Gastrocnemius medialis (tissue), 4 donors: ENCODE data around the gene SIK2. TPM values are rescaled to one million over a fixed set of nuclear protein-coding genes. Genes with fewer than 3 reads are reported as not detected.

ENCODE experiments used
- ATAC-seq, 2 donors: fragments of 150-250 bp; one replicate each; pipeline ENCODE4 v1.9.1; 2016
- DNase-seq, 2 donors: peaks; one replicate each; pipeline ENCODE4 v3.0.0-alpha.2; 2019
- H3K27ac ChIP-seq, 4 donors: fragments of 200-600 bp; sonication (generic); 1 replicate in 1 of 4; 2 replicates in 3 of 4; pipeline ENCODE4 v1.5.1; 2016 to 2018; ENCODE audit warnings: mild to moderate bottlenecking in 2 of 4, moderate library complexity in 1 of 4
- H3K27me3 ChIP-seq, 3 donors: fragments of 200-600 bp; sonication (generic) in 2 of 3; 1 replicate in 1 of 3; 2 replicates in 2 of 3; pipeline versions ENCODE4 v1.5.1 to v1.6.0; 2016 to 2019; ENCODE audit warnings: mild to moderate bottlenecking in 1 of 3, moderate library complexity in 1 of 3
- H3K36me3 ChIP-seq, 2 donors: fragments of 200-600 bp; sonication (generic) in 1 of 2; one replicate each; pipeline ENCODE4 v1.5.1; 2017 to 2018
- H3K4me1 ChIP-seq, 2 donors: fragments of 200-600 bp; sonication (generic) in 1 of 2; one replicate each; pipeline ENCODE4 v1.5.1; 2016 to 2017; ENCODE audit warnings: mild to moderate bottlenecking in 2 of 2
- H3K4me3 ChIP-seq, 4 donors: fragments of 200-600 bp; sonication (generic) in 3 of 4; 1 replicate in 1 of 4; 2 replicates in 3 of 4; pipeline ENCODE4 v1.5.1; 2016 to 2019; ENCODE audit warnings: mild to moderate bottlenecking in 2 of 4
- H3K9me3 ChIP-seq, 3 donors: fragments of 200-600 bp; sonication (generic) in 2 of 3; 1 replicate in 1 of 3; 2 replicates in 2 of 3; pipeline ENCODE4 v1.5.1; 2016 to 2019
- POLR2A ChIP-seq, 2 donors: fragments of 450-650 bp; IDR thresholded peaks; one replicate each; pipeline ENCODE4 v1.6.1; 2017; ENCODE audit warnings: antibody characterized with exemption in 2 of 2, mild to moderate bottlenecking in 2 of 2, moderate library complexity in 2 of 2
- in situ Hi-C, 4 donors: fragments of 200-750 bp; cut with MboI; loops; one replicate each; pipeline versions ENCODE4 v1.15.0 to v1.8.0; 2017; ENCODE audit warnings: low sequenced_read_pairs in 4 of 4
- intact Hi-C: fragments of 100-400 bp; cut with DNase I; formaldehyde crosslinking; loops from one replicate; pipeline ENCODE4 v1.15.1; 2023; ENCODE audit warnings: low total_unique reads
- total RNA-seq, 4 donors: library from RNA; depleted of rRNA; stranded (reverse); fragments of >200 nt; gene quantifications; one replicate each; pipeline versions ENCODE4 v1.1.0 to v1.2.3, GENCODE V29; 2016
- TF ChIP-seq, protein P1 (sequence below), 5 experiments: fragments of 450-650 bp in 3 of 5; fragments of 200-600 bp in 2 of 5; sonication (generic) in 2 of 5; IDR thresholded peaks in 4 of 5; conservative IDR thresholded peaks in 1 of 5; 1 replicate in 4 of 5; 2 replicates in 1 of 5; pipeline ENCODE4 v1.5.1; 2016 to 2019; ENCODE audit warnings: antibody characterized with exemption in 5 of 5, mild to moderate bottlenecking in 3 of 5, moderate library complexity in 3 of 5

SIK2 gene
- total RNA-seq, 4 donors from 2014 or later = 16.5 to 98.7 (median 43.8) TPM

DNA sequence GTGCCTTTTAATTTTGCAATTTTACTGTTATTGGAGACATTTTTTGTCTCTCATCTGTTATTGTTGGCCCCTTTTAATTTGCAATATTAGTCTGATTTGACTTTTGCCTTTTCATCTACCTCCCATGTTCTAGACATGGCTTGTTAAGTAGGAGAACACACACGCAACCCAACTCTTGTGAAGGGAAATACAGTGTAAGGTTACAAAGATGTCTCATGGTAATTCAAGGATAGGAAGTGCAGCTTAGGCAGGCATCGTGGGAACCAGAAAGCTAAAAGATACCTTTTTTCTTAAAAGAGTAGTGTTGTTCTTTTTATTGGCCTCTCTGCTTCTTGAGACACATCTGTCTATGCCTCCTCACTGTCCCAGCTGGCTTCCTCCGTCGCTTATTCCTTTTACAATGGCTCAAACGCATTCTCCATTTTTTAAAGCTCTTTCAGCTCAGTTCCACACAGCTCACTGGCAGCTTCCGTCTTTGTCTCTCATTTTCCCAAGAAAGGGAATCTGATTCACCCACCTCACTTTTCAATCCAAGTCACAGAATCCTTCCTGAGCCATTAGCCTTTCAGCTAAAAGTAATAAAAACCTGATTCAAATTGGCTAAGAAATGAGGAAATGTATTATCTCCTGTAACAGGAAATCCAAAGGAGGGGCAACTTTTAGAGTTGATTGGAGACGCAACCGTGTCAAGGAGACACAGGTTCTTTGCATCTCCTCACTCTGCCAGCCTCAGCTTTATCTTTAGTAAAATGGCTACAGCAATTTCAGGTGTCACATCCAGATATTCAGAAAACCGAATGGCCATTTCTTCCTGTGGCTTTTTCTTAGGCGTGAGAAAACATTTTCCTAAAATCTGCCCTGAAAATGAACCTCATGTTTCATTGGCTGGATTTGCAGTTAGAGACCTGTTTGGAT is 57.2 kb downstream of the SIK2 start:
- ATAC-seq (peak in 1 of 2 donors; percentile 62), DNase-seq (no peak)
- Histone ChIP-seq H3K9me3 (no peaks in the 10 kb centered on the region), H3K27me3 (no peaks in the 10 kb centered on the region), H3K27ac (no peak overlapping the region), H3K4me1 (peaks cover 5 to 24% of the 10 kb centered on the region in 2 donors), H3K36me3 (no peaks in the 10 kb centered on the region), H3K4me3 (no peak overlapping the region)
- intact Hi-C loops (no loop called here), in situ Hi-C loops (no loop called here)
- no peak for TF ChIP-seq POLR2A (IDR thresholded peaks at IDR 0.05)
- TF ChIP-seq, protein P1, sequence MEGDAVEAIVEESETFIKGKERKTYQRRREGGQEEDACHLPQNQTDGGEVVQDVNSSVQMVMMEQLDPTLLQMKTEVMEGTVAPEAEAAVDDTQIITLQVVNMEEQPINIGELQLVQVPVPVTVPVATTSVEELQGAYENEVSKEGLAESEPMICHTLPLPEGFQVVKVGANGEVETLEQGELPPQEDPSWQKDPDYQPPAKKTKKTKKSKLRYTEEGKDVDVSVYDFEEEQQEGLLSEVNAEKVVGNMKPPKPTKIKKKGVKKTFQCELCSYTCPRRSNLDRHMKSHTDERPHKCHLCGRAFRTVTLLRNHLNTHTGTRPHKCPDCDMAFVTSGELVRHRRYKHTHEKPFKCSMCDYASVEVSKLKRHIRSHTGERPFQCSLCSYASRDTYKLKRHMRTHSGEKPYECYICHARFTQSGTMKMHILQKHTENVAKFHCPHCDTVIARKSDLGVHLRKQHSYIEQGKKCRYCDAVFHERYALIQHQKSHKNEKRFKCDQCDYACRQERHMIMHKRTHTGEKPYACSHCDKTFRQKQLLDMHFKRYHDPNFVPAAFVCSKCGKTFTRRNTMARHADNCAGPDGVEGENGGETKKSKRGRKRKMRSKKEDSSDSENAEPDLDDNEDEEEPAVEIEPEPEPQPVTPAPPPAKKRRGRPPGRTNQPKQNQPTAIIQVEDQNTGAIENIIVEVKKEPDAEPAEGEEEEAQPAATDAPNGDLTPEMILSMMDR (IDR thresholded peaks at IDR 0.05 in 4 of 5, conservative IDR thresholded peaks at IDR 0.05 in 1 of 5) = no peak

DNA sequence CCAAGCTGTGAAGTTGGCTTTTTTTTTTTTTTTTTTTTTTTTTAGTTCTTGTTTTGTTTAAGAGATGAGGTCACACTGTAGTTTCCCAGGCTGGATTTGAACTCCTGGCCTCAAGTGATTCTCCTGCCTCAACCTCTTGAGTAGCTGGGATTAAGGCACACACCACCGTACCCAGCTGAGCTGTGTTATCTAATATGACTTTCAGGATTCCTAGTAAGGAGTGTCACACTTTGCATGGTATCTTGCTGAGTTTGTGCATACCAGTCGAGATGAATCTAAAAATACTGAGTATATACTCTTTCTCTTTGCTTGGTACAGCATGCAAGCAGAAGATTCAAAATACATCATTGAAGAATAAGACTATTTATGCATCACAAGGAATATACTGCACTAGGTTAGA is 58.6 kb downstream of the SIK2 start:
- ATAC-seq (no peak), DNase-seq (no peak)
- Histone ChIP-seq H3K27me3 (no peaks in the 10 kb centered on the region), H3K4me3 (no peak overlapping the region), H3K4me1 (peaks cover 5 to 24% of the 10 kb centered on the region in 2 donors), H3K9me3 (no peaks in the 10 kb centered on the region), H3K36me3 (no peaks in the 10 kb centered on the region), H3K27ac (no peak overlapping the region)
- TF ChIP-seq, protein P1 (IDR thresholded peaks at IDR 0.05 in 4 of 5, conservative IDR thresholded peaks at IDR 0.05 in 1 of 5) = no peak
- no peak for TF ChIP-seq POLR2A (IDR thresholded peaks at IDR 0.05)
- intact Hi-C loops (no loop called here), in situ Hi-C loops (no loop called here)

DNA sequence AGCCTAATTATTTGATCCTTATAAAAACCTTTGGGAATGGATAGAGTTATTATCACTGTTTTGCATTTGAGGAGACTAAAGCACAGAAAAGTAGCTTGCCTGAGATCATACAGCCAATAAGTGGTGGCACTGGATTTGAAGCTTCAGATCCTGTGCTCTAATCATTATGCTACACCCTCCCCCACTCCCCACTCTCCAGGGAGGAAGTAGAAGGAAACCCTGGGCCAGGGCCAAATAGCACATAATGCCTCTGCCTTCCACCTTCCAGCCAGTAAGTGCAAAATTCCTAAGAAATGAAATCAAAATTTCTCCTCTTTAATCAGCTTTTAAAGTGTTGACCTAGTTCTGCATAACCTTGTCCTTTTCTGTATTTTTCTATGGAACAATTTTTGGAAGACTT is 61.6 kb downstream of the SIK2 start:
- peaks cover under 1 to 21% of the 10 kb centered on the region in 2 donors for H3K4me1 ChIP-seq
- no peak overlapping the region for H3K4me3 ChIP-seq
- H3K27me3 ChIP-seq = no peaks in the 10 kb centered on the region
- no peaks in the 10 kb centered on the region for H3K9me3 ChIP-seq
- H3K27ac ChIP-seq = no peak overlapping the region
- TF ChIP-seq, protein P1 (IDR thresholded peaks at IDR 0.05 in 4 of 5, conservative IDR thresholded peaks at IDR 0.05 in 1 of 5) = no peak
- no peak for TF ChIP-seq POLR2A (IDR thresholded peaks at IDR 0.05)
- intact Hi-C loops = no loop called here
- in situ Hi-C loops = no loop called here
- ATAC-seq (peak in 1 of 2 donors; percentile 32), DNase-seq (peak in 1 of 2 donors; percentile 23)
- no peaks in the 10 kb centered on the region for H3K36me3 ChIP-seq

DNA sequence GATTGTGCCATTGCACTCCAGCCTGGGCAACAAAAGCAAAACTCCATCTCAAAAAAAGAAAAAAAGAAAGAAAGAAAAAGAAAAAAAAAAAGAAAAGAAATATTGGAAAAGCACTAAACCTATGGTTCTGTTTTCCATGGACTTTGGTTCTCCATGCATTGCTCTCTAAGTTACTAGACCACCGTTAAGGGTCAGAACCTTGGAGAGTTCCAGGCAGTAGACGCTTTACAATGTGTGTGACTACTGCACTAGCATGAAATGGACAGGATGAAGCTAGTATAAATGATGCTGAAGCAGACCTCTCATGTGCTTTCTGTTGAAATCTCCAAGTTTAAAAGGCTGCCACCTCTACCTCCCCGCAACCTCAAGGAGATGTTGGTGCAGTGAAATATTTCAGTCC is 63.5 kb downstream of the SIK2 start:
- H3K9me3 ChIP-seq = no peaks in the 10 kb centered on the region
- H3K4me3 ChIP-seq = no peak overlapping the region
- in situ Hi-C loops = no loop called here
- H3K27me3 ChIP-seq = no peaks in the 10 kb centered on the region
- TF ChIP-seq, protein P1 (IDR thresholded peaks at IDR 0.05 in 4 of 5, conservative IDR thresholded peaks at IDR 0.05 in 1 of 5) = no peak
- no peak for TF ChIP-seq POLR2A (IDR thresholded peaks at IDR 0.05)
- DNase-seq (no peak), ATAC-seq (peak in 1 of 2 donors; percentile 62)
- H3K36me3 ChIP-seq = no peaks in the 10 kb centered on the region
- H3K4me1 ChIP-seq = peaks cover 0 to 8% of the 10 kb centered on the region in 2 donors
- H3K27ac ChIP-seq = no peak overlapping the region
- intact Hi-C loops = no loop called here
